ENCODE data around the gene IDI2. TPM values are rescaled to one million over a fixed set of nuclear protein-coding genes. Genes with fewer than 3 reads are reported as not detected.
A peak's percentile ranks its signal among the peaks of the same experiment; 100 is the strongest.

IDI2 gene
- total RNA-seq, 2 donors from 2014 or later: 0.24 TPM; not detected in 1

DNA sequence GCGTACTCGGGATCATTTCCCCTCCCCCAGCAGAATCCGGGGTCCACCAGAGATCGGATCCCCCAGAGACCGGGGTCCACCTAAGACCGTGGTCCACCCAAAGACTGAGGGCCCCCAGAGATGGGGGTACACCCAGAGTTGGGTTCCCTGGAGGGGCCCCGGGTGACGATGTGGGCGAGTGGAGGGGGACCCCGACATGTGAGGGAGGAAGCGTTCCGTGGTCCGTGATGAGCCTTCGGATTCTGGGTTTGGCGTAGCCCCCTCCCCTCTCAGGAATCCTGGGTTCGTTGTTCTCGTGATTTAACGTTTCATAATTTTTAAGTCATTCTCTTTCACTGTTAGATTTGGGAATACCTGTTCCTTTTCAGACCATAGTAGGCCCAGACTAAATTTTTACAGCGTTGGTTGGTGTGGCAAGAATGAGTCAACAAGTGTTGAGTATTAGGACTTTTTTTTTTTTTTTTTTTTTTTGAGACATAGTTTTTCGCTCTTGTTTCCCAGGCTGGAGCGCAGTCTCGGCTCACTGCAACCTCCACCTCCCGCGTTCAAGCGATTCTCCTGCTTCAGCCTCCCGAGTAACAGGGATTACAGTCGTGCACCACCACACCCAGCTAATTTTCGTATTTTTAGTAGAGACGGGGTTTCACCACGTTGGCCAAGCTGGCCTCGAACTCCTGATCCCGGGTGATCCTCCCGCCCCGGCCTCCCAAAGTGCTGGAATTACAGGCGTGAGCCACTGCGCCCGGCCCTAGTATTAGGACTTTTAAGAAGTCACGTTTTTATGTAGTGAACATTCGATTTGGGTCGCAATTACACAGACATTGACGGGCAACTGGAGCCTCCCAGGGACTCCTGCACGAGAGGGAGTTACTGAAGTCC, 36.8 kb downstream of the IDI2 start:
- DNase-seq (ENCODE audit: low spot score): no peak
- Histone ChIP-seq H3K27me3 (no peaks in the 10 kb centered on the region), H3K27ac (peak overlapping the region; percentile 94 to 95), H3K4me1 (peaks cover 0 to 45% of the 10 kb centered on the region in 2 donors), H3K4me3 (peak overlapping the region; percentile 61 to 96), H3K36me3 (peaks cover 8% of the 10 kb centered on the region), H3K9me3 (no peaks in the 10 kb centered on the region)
- TF ChIP-seq, protein P1, sequence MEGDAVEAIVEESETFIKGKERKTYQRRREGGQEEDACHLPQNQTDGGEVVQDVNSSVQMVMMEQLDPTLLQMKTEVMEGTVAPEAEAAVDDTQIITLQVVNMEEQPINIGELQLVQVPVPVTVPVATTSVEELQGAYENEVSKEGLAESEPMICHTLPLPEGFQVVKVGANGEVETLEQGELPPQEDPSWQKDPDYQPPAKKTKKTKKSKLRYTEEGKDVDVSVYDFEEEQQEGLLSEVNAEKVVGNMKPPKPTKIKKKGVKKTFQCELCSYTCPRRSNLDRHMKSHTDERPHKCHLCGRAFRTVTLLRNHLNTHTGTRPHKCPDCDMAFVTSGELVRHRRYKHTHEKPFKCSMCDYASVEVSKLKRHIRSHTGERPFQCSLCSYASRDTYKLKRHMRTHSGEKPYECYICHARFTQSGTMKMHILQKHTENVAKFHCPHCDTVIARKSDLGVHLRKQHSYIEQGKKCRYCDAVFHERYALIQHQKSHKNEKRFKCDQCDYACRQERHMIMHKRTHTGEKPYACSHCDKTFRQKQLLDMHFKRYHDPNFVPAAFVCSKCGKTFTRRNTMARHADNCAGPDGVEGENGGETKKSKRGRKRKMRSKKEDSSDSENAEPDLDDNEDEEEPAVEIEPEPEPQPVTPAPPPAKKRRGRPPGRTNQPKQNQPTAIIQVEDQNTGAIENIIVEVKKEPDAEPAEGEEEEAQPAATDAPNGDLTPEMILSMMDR (IDR thresholded peaks at IDR 0.05): no peak

DNA sequence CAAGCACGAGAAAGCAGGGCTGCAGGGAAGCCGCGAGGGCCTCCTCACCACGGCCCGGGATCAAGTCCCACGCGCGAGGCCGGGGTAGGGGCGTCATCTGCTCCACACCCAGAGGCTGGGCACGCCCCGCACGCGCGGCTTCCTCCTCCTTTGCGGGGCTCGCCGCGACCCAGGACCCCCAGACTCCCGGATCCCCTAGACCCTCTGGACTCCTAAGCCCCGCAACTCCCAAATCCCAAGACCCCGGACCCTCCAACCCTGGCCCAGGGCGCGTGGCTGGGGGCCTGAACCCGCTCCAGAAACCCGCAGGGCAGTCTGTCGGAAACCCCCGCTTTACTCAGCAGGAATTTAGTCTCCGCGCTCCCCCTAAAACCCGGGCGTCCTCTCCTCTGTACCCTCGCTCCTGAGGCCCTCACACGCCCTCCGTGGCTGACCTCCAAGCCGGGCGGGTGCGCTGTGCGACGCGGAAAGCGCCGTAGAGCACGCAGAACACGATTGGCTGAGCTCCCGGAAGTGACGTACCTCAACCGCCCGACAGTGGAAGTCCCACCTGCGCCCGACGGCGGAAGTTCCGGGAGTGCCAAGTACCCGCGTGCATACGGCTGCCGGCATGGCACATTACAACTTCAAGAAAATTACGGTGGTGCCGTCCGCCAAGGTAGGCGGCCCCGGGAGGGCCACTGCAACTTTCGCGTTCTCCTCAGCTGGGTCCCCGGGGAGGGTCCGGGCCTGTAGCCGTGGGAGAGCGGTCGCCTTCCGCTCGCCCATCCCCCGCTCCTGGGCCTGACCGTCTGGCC, 37.6 kb downstream of the IDI2 start, which contains the start of gene GTPBP4:
GTPBP4 (plus strand) TSS at position 565 of the 797 bp plus-strand sequence; CDS start at position 611, 46 bp downstream.
- H3K4me1 ChIP-seq: peaks cover 0 to 45% of the 10 kb centered on the region in 2 donors

DNA sequence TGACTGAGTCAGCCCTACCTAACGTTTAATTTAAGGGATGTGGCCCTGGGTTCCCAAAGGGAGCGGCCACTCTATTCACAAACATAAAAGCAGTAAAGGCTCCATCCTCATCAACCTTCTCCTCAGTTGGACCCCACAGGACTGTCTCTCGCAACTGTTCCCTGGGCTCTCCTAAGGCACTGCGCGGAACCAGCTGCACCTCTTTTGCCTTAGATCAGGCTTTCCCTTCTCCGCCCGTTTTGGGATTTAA, 38.1 kb downstream of the IDI2 start:
- no peaks in the 10 kb centered on the region for H3K36me3 ChIP-seq
- no peak for DNase-seq (ENCODE audit: low spot score)
- H3K4me1 ChIP-seq: peaks cover 0 to 45% of the 10 kb centered on the region in 2 donors
- H3K27me3 ChIP-seq: no peaks in the 10 kb centered on the region
- H3K4me3 ChIP-seq: peak overlapping the region; percentile 61 to 96
- TF ChIP-seq, protein P1 (IDR thresholded peaks at IDR 0.05): no peak
- no peaks in the 10 kb centered on the region for H3K9me3 ChIP-seq
- H3K27ac ChIP-seq: peak overlapping the region; percentile 94 to 95

More for the DNA sequence above, 37.6 kb downstream of the IDI2 start, which contains the start of gene GTPBP4:
- H3K4me3 ChIP-seq: peak within 1 kb of the TSS; percentile 61 to 96
- no peaks in the 10 kb centered on the region for H3K36me3 ChIP-seq
- TF ChIP-seq, protein P1 (IDR thresholded peaks at IDR 0.05): peak in 1 of 2 donors; percentile 57
- no peaks in the 10 kb centered on the region for H3K9me3 ChIP-seq
- H3K27me3 ChIP-seq: no peaks in the 10 kb centered on the region
- peak; percentile 99 for DNase-seq (ENCODE audit: low spot score)
- H3K27ac ChIP-seq: peak within 1 kb of the TSS; percentile 94 to 95

DNA sequence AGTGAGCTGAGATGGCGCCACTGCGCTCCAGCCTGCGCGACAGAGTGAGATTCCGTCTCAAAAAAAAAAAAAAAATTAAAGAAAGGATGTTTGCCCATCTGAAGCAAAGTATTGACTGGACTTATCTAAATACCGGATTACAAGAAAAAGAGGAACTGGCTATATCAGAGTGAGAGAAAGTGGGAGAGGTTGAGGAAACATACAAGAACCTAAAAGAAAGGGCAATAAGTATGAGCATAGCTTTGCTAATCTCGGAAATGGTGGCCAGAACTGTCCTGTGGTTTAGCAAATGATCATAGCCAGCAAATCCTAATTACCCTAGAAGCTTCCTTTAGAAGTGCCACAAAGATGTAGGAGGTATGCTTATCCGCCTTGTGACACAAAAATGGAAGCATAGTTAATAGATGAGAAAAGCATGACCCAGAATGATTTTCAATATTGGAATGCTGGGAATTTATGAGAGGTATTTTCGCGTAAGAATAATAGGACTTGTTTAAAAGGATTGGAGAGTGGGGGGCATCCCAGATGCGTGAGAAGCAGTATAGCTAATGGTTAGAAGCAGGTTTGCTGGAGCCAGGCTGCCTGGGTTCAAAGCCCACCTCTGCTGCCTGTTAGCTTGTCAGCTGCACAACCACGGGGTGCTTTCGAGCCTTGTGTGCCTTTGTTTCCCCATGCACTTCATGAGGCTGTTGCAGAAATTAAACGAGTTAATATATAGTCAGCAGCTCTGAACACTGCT, 38.6 kb downstream of the IDI2 start:
- Histone ChIP-seq H3K27ac (peak overlapping the region; percentile 94 to 95), H3K9me3 (no peaks in the 10 kb centered on the region), H3K27me3 (no peaks in the 10 kb centered on the region), H3K4me3 (peak overlapping the region; percentile 61 to 96), H3K36me3 (no peaks in the 10 kb centered on the region), H3K4me1 (peaks cover 0 to 45% of the 10 kb centered on the region in 2 donors)
- no peak for DNase-seq (ENCODE audit: low spot score)
- TF ChIP-seq, protein P1 (IDR thresholded peaks at IDR 0.05): no peak

DNA sequence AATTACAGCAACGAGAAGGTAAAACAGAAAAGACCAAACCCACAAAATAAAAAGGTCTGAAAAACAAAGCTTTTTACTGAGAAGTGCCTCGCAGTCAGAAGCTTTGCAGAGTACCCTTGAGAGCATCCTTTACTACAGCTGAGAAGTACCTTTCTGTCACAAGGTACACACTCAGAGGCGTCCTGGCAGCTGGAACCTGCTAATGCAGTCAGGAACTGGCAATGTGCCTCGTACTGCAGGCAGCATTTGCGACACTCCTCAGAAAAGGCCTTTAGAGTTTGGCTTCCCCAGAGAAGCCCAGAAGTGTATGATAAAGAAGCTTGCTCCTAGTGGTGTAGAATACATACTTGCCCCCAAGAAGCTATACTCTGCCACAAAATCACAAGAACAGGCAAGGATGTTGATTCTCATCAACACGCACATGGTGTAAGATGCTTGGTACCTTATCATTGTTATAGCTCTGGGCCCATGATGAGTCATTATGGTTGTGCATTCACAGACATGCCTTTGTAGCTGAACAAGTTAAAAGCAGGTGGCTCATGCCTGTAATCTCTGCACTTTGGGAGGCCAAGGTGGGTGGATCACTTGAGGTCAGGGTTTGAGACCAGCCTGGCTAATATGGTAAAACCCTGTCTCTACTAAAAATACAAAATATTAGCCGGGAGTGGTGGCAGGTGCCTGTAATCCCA, 39.4 kb downstream of the IDI2 start:
- Histone ChIP-seq H3K4me3 (no peak overlapping the region), H3K36me3 (no peaks in the 10 kb centered on the region), H3K4me1 (peaks cover 0 to 45% of the 10 kb centered on the region in 2 donors), H3K27ac (no peak overlapping the region), H3K27me3 (no peaks in the 10 kb centered on the region), H3K9me3 (no peaks in the 10 kb centered on the region)
- TF ChIP-seq, protein P1 (IDR thresholded peaks at IDR 0.05): no peak
- no peak for DNase-seq (ENCODE audit: low spot score)
